K562 (cell line): ENCODE results near the gene POU3F1. TPM values are rescaled to one million over a fixed set of nuclear protein-coding genes. Genes with fewer than 3 reads are reported as not detected.

ENCODE experiments used
- CCNT2 ChIP-seq: IDR thresholded peaks from 2 replicates; pipeline ENCODE4 v1.6.1; 2011; ENCODE audit warnings: borderline replicate concordance, low read depth, mild to moderate bottlenecking, moderate library complexity, mixed read lengths, low read length; ENCODE audit not compliant: insufficient read length; ENCODE audit errors: extremely low read depth
- PPARD ChIP-seq: fragments of 250-450 bp; sonication (Bioruptor Pico); IDR thresholded peaks from 2 replicates; pipeline ENCODE4 v1.8.0; 2022; ENCODE audit warnings: inconsistent platforms, mild to moderate bottlenecking, moderate library complexity
- TAF15 ChIP-seq: fragments of 200-400 bp; formaldehyde crosslinking; IDR thresholded peaks from 2 replicates; pipeline ENCODE4 v1.6.1; 2017; ENCODE audit warnings: mild to moderate bottlenecking, low read depth, low read length, moderate library complexity
- ZC3H8 ChIP-seq: fragments of 450-650 bp; IDR thresholded peaks from 2 replicates; pipeline ENCODE4 v1.6.1; 2017
- polyA plus RNA-seq, 8 experiments: library from polyadenylated mRNA; depleted of rRNA in 4 of 8; stranded (reverse) in 5 of 8; unstranded in 3 of 8; fragments of >200 nt; fragmentation: Nextera tagmentation in 2 of 8; fragmentation: Illumina TruSeq in 1 of 8; extraction: Ambion mirVana in 2 of 8; extraction: Trizol in 1 of 8; gene quantifications; 2 replicates each; pipeline versions ENCODE4 v1.2.1 to v1.2.3, GENCODE V29; 2011 to 2014; ENCODE audit warnings: inconsistent platforms in 1 of 8, missing spikeins in 1 of 8
- total RNA-seq, 7 experiments: library from RNA; depleted of rRNA in 6 of 7; stranded (reverse); fragments of >200 nt in 6 of 7; fragmentation: Illumina TruSeq in 2 of 7; extraction: Trizol in 2 of 7; gene quantifications; 2 replicates each; pipeline versions ENCODE4 v1.2.1 to v1.2.3, GENCODE V29; 2011 to 2021; ENCODE audit warnings: low replicate concordance in 1 of 7
- TF ChIP-seq, protein P1 (sequence below): fragments of 450-650 bp; IDR thresholded peaks from 2 replicates; pipeline ENCODE4 v1.6.1; 2016; ENCODE audit warnings: mild to moderate bottlenecking, moderate library complexity
- TF ChIP-seq, protein P2 (sequence below): fragments of 250-450 bp; sonication (Bioruptor Pico); IDR thresholded peaks from 2 replicates; pipeline ENCODE4 v1.8.0; 2022; ENCODE audit warnings: moderate library complexity, mild to moderate bottlenecking, inconsistent platforms
- TF ChIP-seq, protein P3 (sequence below): fragments of 450-650 bp; IDR thresholded peaks from 2 replicates; pipeline ENCODE4 v1.6.1; 2016; ENCODE audit warnings: low read depth, mild to moderate bottlenecking, moderate library complexity
- TF ChIP-seq, protein P4 (sequence below): fragments of 450-650 bp; formaldehyde crosslinking; IDR thresholded peaks from 2 replicates; pipeline ENCODE4 v1.4.0; 2022; ENCODE audit warnings: missing genetic modification characterization
- TF ChIP-seq, protein P5 (sequence below): sonication (generic); formaldehyde crosslinking; IDR thresholded peaks from 2 replicates; pipeline ENCODE4 v1.8.0; 2023; ENCODE audit warnings: mild to moderate bottlenecking, missing genetic modification reagents

POU3F1 gene
- total and polyA plus RNA-seq, 9 of the 15 experiments (the other 6 are each of a cell fraction or from before 2014, with no cell fraction given): 0.09 TPM; not detected in 8

DNA sequence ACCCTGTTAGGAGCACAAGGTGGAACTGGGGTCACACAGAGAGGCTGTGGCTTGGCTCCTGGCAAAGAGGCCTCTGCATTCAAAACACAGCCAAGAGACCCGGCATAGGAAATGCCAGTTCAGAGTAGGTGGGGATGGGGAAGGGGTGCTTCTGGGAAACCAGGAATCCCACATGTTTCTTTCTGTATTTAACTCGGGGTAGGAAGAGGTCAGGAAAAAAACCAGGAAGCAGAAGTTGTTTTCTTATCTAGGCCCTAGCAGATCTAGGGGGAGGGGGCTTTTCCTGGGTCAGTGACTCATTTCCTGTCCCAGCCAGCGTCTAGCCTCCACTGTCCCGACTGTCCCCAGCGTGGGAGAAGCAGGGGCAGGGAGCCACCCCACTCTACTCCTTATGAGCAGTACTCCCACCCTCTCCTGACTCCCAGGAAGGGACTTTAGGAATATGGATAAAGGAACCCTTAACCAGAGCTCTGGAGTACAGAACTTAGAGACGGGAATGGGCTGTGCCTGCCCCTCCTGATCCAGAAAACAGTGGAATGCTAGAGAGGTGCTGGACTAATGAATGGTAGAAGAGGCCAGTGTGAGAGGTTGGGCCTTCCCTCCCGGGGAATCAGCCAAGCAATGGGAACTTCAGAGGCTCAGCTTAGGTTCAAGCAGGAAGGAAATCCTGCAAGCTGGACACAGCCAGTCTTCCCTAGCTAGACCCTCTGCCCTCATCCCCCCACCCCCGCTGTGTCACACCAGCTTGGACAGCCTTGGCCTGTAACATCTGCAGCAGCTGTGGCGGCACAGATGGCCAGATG is 47.0 kb downstream of the POU3F1 start (continued):
- TF ChIP-seq, protein P1, sequence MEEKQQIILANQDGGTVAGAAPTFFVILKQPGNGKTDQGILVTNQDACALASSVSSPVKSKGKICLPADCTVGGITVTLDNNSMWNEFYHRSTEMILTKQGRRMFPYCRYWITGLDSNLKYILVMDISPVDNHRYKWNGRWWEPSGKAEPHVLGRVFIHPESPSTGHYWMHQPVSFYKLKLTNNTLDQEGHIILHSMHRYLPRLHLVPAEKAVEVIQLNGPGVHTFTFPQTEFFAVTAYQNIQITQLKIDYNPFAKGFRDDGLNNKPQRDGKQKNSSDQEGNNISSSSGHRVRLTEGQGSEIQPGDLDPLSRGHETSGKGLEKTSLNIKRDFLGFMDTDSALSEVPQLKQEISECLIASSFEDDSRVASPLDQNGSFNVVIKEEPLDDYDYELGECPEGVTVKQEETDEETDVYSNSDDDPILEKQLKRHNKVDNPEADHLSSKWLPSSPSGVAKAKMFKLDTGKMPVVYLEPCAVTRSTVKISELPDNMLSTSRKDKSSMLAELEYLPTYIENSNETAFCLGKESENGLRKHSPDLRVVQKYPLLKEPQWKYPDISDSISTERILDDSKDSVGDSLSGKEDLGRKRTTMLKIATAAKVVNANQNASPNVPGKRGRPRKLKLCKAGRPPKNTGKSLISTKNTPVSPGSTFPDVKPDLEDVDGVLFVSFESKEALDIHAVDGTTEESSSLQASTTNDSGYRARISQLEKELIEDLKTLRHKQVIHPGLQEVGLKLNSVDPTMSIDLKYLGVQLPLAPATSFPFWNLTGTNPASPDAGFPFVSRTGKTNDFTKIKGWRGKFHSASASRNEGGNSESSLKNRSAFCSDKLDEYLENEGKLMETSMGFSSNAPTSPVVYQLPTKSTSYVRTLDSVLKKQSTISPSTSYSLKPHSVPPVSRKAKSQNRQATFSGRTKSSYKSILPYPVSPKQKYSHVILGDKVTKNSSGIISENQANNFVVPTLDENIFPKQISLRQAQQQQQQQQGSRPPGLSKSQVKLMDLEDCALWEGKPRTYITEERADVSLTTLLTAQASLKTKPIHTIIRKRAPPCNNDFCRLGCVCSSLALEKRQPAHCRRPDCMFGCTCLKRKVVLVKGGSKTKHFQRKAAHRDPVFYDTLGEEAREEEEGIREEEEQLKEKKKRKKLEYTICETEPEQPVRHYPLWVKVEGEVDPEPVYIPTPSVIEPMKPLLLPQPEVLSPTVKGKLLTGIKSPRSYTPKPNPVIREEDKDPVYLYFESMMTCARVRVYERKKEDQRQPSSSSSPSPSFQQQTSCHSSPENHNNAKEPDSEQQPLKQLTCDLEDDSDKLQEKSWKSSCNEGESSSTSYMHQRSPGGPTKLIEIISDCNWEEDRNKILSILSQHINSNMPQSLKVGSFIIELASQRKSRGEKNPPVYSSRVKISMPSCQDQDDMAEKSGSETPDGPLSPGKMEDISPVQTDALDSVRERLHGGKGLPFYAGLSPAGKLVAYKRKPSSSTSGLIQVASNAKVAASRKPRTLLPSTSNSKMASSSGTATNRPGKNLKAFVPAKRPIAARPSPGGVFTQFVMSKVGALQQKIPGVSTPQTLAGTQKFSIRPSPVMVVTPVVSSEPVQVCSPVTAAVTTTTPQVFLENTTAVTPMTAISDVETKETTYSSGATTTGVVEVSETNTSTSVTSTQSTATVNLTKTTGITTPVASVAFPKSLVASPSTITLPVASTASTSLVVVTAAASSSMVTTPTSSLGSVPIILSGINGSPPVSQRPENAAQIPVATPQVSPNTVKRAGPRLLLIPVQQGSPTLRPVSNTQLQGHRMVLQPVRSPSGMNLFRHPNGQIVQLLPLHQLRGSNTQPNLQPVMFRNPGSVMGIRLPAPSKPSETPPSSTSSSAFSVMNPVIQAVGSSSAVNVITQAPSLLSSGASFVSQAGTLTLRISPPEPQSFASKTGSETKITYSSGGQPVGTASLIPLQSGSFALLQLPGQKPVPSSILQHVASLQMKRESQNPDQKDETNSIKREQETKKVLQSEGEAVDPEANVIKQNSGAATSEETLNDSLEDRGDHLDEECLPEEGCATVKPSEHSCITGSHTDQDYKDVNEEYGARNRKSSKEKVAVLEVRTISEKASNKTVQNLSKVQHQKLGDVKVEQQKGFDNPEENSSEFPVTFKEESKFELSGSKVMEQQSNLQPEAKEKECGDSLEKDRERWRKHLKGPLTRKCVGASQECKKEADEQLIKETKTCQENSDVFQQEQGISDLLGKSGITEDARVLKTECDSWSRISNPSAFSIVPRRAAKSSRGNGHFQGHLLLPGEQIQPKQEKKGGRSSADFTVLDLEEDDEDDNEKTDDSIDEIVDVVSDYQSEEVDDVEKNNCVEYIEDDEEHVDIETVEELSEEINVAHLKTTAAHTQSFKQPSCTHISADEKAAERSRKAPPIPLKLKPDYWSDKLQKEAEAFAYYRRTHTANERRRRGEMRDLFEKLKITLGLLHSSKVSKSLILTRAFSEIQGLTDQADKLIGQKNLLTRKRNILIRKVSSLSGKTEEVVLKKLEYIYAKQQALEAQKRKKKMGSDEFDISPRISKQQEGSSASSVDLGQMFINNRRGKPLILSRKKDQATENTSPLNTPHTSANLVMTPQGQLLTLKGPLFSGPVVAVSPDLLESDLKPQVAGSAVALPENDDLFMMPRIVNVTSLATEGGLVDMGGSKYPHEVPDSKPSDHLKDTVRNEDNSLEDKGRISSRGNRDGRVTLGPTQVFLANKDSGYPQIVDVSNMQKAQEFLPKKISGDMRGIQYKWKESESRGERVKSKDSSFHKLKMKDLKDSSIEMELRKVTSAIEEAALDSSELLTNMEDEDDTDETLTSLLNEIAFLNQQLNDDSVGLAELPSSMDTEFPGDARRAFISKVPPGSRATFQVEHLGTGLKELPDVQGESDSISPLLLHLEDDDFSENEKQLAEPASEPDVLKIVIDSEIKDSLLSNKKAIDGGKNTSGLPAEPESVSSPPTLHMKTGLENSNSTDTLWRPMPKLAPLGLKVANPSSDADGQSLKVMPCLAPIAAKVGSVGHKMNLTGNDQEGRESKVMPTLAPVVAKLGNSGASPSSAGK: no peak
- TF ChIP-seq TAF15 (no peak), PPARD (CRISPR knock-in tag) (no peak), ZC3H8 (no peak), CCNT2 (peak; percentile 80)
- TF ChIP-seq, protein P2, sequence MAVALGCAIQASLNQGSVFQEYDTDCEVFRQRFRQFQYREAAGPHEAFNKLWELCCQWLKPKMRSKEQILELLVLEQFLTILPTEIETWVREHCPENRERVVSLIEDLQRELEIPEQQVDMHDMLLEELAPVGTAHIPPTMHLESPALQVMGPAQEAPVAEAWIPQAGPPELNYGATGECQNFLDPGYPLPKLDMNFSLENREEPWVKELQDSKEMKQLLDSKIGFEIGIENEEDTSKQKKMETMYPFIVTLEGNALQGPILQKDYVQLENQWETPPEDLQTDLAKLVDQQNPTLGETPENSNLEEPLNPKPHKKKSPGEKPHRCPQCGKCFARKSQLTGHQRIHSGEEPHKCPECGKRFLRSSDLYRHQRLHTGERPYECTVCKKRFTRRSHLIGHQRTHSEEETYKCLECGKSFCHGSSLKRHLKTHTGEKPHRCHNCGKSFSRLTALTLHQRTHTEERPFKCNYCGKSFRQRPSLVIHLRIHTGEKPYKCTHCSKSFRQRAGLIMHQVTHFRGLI: no peak
- TF ChIP-seq, protein P3, sequence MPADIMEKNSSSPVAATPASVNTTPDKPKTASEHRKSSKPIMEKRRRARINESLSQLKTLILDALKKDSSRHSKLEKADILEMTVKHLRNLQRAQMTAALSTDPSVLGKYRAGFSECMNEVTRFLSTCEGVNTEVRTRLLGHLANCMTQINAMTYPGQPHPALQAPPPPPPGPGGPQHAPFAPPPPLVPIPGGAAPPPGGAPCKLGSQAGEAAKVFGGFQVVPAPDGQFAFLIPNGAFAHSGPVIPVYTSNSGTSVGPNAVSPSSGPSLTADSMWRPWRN: 0 out of 2 replicates have a peak, but pooled peaks have one; percentile 15
- TF ChIP-seq, protein P4, sequence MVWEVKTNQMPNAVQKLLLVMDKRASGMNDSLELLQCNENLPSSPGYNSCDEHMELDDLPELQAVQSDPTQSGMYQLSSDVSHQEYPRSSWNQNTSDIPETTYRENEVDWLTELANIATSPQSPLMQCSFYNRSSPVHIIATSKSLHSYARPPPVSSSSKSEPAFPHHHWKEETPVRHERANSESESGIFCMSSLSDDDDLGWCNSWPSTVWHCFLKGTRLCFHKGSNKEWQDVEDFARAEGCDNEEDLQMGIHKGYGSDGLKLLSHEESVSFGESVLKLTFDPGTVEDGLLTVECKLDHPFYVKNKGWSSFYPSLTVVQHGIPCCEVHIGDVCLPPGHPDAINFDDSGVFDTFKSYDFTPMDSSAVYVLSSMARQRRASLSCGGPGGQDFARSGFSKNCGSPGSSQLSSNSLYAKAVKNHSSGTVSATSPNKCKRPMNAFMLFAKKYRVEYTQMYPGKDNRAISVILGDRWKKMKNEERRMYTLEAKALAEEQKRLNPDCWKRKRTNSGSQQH (CRISPR knock-in tag): peak; percentile 55; the same call in 1 of the 2 replicates
- TF ChIP-seq, protein P5, sequence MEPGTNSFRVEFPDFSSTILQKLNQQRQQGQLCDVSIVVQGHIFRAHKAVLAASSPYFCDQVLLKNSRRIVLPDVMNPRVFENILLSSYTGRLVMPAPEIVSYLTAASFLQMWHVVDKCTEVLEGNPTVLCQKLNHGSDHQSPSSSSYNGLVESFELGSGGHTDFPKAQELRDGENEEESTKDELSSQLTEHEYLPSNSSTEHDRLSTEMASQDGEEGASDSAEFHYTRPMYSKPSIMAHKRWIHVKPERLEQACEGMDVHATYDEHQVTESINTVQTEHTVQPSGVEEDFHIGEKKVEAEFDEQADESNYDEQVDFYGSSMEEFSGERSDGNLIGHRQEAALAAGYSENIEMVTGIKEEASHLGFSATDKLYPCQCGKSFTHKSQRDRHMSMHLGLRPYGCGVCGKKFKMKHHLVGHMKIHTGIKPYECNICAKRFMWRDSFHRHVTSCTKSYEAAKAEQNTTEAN (CRISPR knock-in tag): no peak
